Loucy (cell line): ENCODE results near the gene CDC14A.

Experiments used
- EZH2phosphoT487 ChIP-seq: fragments of 200-600 bp; IDR thresholded peaks from 2 replicates; pipeline ENCODE4 v1.6.1; 2018; ENCODE audit warnings: antibody characterized with exemption, mild to moderate bottlenecking, moderate library complexity, borderline replicate concordance
- TF ChIP-seq, protein P1 (sequence below): fragments of 200-600 bp; sonication (generic); conservative IDR thresholded peaks from 2 replicates; pipeline ENCODE4 v1.5.1; 2014; ENCODE audit warnings: mild to moderate bottlenecking, antibody characterized with exemption, low read length

DNA sequence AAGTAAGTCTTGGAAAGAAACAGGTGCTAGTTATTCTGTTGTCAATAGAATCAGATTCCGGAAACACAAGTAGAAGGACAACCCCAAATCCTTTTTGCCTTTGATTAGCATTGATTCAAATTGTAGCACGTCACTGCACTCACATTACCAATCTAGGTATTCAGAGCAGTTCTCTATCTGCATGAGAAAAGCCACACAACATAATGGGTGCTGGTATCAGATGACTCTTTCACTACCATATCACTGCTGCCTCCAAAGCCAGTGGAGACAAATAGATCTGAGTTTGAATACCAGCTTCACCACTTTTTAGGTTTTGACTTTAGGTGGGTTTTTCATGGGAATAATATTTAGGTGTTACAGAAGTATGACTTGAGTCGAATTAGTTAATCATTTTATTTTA lies 47.4 kb upstream of the CDC14A start:
- TF ChIP-seq, protein P1, sequence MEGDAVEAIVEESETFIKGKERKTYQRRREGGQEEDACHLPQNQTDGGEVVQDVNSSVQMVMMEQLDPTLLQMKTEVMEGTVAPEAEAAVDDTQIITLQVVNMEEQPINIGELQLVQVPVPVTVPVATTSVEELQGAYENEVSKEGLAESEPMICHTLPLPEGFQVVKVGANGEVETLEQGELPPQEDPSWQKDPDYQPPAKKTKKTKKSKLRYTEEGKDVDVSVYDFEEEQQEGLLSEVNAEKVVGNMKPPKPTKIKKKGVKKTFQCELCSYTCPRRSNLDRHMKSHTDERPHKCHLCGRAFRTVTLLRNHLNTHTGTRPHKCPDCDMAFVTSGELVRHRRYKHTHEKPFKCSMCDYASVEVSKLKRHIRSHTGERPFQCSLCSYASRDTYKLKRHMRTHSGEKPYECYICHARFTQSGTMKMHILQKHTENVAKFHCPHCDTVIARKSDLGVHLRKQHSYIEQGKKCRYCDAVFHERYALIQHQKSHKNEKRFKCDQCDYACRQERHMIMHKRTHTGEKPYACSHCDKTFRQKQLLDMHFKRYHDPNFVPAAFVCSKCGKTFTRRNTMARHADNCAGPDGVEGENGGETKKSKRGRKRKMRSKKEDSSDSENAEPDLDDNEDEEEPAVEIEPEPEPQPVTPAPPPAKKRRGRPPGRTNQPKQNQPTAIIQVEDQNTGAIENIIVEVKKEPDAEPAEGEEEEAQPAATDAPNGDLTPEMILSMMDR, result no peak
- no peak for TF ChIP-seq EZH2phosphoT487
